Measurements from ENCODE around the gene NOTCH3. TPM values are rescaled to one million over a fixed set of nuclear protein-coding genes. Genes with fewer than 3 reads are reported as not detected.

NOTCH3 gene
- total RNA-seq, 2 donors from 2014 or later: 140 to 171 TPM

DNA sequence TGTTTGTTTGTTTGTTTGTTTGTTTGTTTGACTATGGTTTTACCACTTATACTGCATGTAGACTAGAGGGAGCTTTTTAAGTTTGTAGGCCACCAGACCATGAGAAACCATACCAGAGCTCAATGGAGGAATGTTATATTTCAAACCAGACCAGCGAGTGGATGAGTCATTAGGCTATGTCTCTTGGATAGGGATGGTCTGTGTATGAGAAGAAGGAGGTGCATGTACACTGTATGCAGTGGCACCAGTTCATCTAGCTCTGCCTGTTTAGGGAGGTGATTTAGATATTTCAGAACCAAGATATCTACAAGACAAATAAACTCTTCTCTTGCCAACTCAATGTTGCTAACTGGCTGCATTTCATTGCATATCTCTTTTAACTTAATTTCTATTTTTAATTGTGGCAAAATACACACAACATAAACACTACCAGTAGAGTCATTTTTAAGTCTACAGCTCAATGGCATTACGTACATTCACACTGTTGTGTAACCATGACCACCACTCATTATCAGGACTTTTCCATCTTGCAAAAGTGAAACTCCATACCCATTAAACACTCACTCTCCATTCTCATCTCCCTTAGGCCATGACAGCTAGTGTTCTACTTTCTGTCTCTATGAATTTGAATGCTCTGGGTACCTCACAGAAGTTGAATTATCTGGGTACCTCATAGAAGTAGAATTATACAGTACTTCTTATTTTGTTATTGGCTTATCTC is 64.4 kb downstream of the NOTCH3 start:
- H3K36me3 ChIP-seq (ENCODE audit: control insufficient read depth, insufficient read depth, low read length): no peaks in the 10 kb centered on the region
- H3K4me1 ChIP-seq (ENCODE audit: control insufficient read depth, insufficient read depth, low read length): no peaks in the 10 kb centered on the region
- H3K9ac ChIP-seq (ENCODE audit: extremely low read depth, low read length, poor library complexity, severe bottlenecking): no peak overlapping the region
- no peak overlapping the region for H3K4me3 ChIP-seq (ENCODE audit: low read length)
- H3K27ac Mint-ChIP-seq: no peak overlapping the region
- H3K9me3 Mint-ChIP-seq: peaks cover 19% of the 10 kb centered on the region
- peaks cover 14% of the 10 kb centered on the region for H3K27me3 Mint-ChIP-seq (ENCODE audit: insufficient read depth)
- H3K27me3 ChIP-seq (ENCODE audit: control insufficient read depth, insufficient read depth, low read length, poor library complexity, severe bottlenecking): no peaks in the 10 kb centered on the region
- H3K4me3 Mint-ChIP-seq: no peak overlapping the region
- no peaks in the 10 kb centered on the region for H3K4me1 Mint-ChIP-seq
- H3K9me3 ChIP-seq (ENCODE audit: control insufficient read depth, low read length): no peaks in the 10 kb centered on the region
- 85% methylated on average over 2 of the region's 2 CpGs for WGBS, 2 experiments (ENCODE audit: insufficient coverage in 1 of 2, insufficient read length in 1 of 2)
- no peak for DNase-seq
- H3K36me3 Mint-ChIP-seq (ENCODE audit: low read depth): no peaks in the 10 kb centered on the region
- H3K27ac ChIP-seq (ENCODE audit: low read depth, low read length): no peak overlapping the region
- no peak for TF ChIP-seq CTCF (conservative IDR thresholded peaks at IDR 0.05)

DNA sequence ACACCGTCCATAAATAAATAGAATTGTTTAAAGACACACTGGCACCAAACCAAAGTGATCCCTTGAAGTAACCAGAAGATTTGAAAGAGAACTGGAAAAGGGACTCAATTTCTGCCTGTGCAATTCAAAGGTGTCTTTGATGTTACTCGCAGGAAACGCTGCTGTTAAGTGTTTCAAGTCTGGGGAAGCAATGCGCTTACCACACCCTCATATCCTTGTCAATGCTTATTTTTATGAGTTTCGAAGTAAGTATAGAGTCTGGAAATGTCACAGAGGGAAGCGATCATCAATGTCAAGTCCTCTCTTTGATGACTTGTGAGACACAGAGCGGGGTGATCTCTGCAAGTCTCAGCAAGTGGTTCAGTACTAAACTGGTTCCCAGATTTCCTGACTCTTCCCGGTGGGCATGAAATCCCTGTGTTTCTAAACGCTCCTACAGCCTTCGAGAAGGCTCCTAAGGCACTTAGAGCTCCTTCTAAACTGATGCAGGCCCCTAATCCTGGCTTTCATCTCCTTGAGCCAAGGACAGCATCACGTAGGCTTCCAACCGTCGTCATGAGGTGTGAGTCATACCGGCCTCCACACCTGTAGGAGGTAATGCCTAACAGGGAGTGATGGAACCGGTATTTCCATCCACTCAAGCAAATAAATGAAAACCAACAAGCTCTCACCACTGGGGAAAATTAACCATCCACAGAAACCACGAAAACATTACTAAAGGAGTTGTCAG is 70.8 kb downstream of the NOTCH3 start:
- no peaks in the 10 kb centered on the region for H3K4me1 ChIP-seq (ENCODE audit: control insufficient read depth, insufficient read depth, low read length)
- H3K27ac Mint-ChIP-seq: no peak overlapping the region
- H3K27me3 ChIP-seq (ENCODE audit: control insufficient read depth, insufficient read depth, low read length, poor library complexity, severe bottlenecking): no peaks in the 10 kb centered on the region
- 69 to 75% methylated on average over 8 to 15 of the region's 16 CpGs for WGBS, 2 experiments (ENCODE audit: insufficient coverage in 1 of 2, insufficient read length in 1 of 2)
- H3K4me3 Mint-ChIP-seq: no peak overlapping the region
- no peaks in the 10 kb centered on the region for H3K36me3 ChIP-seq (ENCODE audit: control insufficient read depth, insufficient read depth, low read length)
- no peak overlapping the region for H3K4me3 ChIP-seq (ENCODE audit: low read length)
- DNase-seq: no peak
- H3K27me3 Mint-ChIP-seq (ENCODE audit: insufficient read depth): peaks cover 2% of the 10 kb centered on the region
- H3K9ac ChIP-seq (ENCODE audit: extremely low read depth, low read length, poor library complexity, severe bottlenecking): no peak overlapping the region
- no peaks in the 10 kb centered on the region for H3K4me1 Mint-ChIP-seq
- TF ChIP-seq CTCF (conservative IDR thresholded peaks at IDR 0.05): no peak
- no peaks in the 10 kb centered on the region for H3K9me3 Mint-ChIP-seq
- H3K27ac ChIP-seq (ENCODE audit: low read depth, low read length): no peak overlapping the region
- no peaks in the 10 kb centered on the region for H3K9me3 ChIP-seq (ENCODE audit: control insufficient read depth, low read length)
- no peaks in the 10 kb centered on the region for H3K36me3 Mint-ChIP-seq (ENCODE audit: low read depth)

DNA sequence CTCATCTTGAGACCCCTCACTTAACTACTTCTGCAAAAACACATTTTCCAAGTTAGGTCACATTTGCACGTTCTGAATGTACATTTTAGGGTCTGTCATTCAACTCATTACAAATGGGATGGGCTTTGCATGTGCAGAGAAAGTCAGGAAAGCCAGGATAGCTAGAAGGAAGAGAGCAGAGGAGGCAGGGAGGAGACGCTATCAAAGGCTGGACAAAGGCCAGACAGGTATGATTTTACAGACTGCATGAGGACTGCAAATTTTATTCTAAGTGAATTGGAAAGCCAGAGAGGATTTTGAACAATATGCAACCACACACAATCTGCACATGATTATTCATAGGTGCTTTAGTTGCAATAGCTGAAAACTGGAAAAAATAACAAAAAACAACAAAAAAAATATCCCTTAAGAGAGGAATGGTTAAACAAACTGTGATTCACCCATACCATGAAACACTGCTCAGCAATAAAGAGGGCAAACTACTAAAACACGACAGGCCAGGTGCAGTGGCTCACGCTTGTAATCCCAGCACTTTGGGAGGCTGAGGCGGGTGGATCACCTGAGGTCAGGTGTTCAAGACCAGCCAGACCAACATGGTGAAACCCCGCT is 72.5 kb downstream of the NOTCH3 start:
- peaks cover 2% of the 10 kb centered on the region for H3K27me3 Mint-ChIP-seq (ENCODE audit: insufficient read depth)

More for the DNA sequence above, 72.5 kb downstream of the NOTCH3 start:
- no peak for TF ChIP-seq CTCF (conservative IDR thresholded peaks at IDR 0.05)
- WGBS, 2 experiments (ENCODE audit: insufficient coverage in 1 of 2, insufficient read length in 1 of 2): 86 to 87% methylated on average over 5 to 6 of the region's 6 CpGs
- no peak for DNase-seq
- Histone ChIP-seq H3K4me3 (ENCODE audit: low read length) (no peak overlapping the region), H3K4me1 (ENCODE audit: control insufficient read depth, insufficient read depth, low read length) (no peaks in the 10 kb centered on the region), H3K27ac (ENCODE audit: low read depth, low read length) (no peak overlapping the region), H3K9ac (ENCODE audit: extremely low read depth, low read length, poor library complexity, severe bottlenecking) (no peak overlapping the region), H3K27me3 (ENCODE audit: control insufficient read depth, insufficient read depth, low read length, poor library complexity, severe bottlenecking) (no peaks in the 10 kb centered on the region), H3K36me3 (ENCODE audit: control insufficient read depth, insufficient read depth, low read length) (no peaks in the 10 kb centered on the region), H3K9me3 (ENCODE audit: control insufficient read depth, low read length) (no peaks in the 10 kb centered on the region)
- no peak overlapping the region for H3K4me3 Mint-ChIP-seq
- H3K9me3 Mint-ChIP-seq: no peaks in the 10 kb centered on the region
- no peaks in the 10 kb centered on the region for H3K4me1 Mint-ChIP-seq
- H3K36me3 Mint-ChIP-seq (ENCODE audit: low read depth): peaks cover under 1% of the 10 kb centered on the region
- H3K27ac Mint-ChIP-seq: no peak overlapping the region
